ENCODE results near the gene ARSK.

- TF ChIP-seq CTCF (IDR thresholded peaks at IDR 0.05) (peak; percentile 76 to 81 (median 78)), POLR2A (IDR thresholded peaks at IDR 0.05) (peak; percentile 32)
Observed at GRCh38 chr5:95644351-95645042, 89.6 kb downstream of the ARSK start.

Data from right lobe of liver (tissue), 4 donors.